PC-9 (cell line): ENCODE data around the gene AIF1L. TPM values are rescaled to one million over a fixed set of nuclear protein-coding genes. Genes with fewer than 3 reads are reported as not detected.

Source experiments
- BruUV-seq: library from RNA; stranded (reverse); fragments of 400-500 nt; replicated peaks from 2 replicates; lab custom pipeline; 2021; lab: Mats Ljungman, UMichigan
- CTCF ChIA-PET: fragments of 300-600 bp; sonication (Branson Sonifier 250); formaldehyde crosslinking; loops from one replicate; lab custom pipeline; 2022; ENCODE audit warnings: antibody characterized with exemption; lab: Charles Lee
- POLR2A ChIA-PET: fragments of 300-600 bp; sonication (Branson Sonifier 250); formaldehyde crosslinking; loops from one replicate; lab custom pipeline; 2022; ENCODE audit warnings: antibody characterized with exemption; ENCODE audit not compliant: unreplicated experiment; lab: Charles Lee
- DNase-seq, 2 experiments: peaks; one replicate each; pipeline versions ENCODE4 v3.0.0 to v3.0.0-alpha.2; 2015 to 2022; ENCODE audit warnings: mixed read lengths in 1 of 2
- H2AFZ ChIP-seq: fragments of 200-600 bp; sonication (generic); 2 replicates; pipeline ENCODE4 v1.8.1; 2017; ENCODE audit warnings: antibody characterized with exemption
- H3F3A ChIP-seq: fragments of 200-600 bp; sonication (generic); 2 replicates; pipeline ENCODE4 v1.8.1; 2017; ENCODE audit warnings: antibody characterized with exemption, mild to moderate bottlenecking, low read depth; ENCODE audit not compliant: insufficient read depth
- H3K27ac ChIP-seq: fragments of 200-600 bp; sonication (generic); 2 replicates; pipeline ENCODE4 v1.6.1; 2016; ENCODE audit warnings: mixed run types
- H3K27me3 ChIP-seq: fragments of 200-600 bp; sonication (generic); 2 replicates; pipeline ENCODE4 v1.6.1; 2016; ENCODE audit warnings: low read depth, mixed run types; ENCODE audit not compliant: insufficient read depth
- H3K36me3 ChIP-seq: fragments of 200-600 bp; sonication (generic); 2 replicates; pipeline ENCODE4 v1.6.1; 2016; ENCODE audit warnings: low read depth, mixed run types
- H3K4me1 ChIP-seq: fragments of 200-600 bp; sonication (generic); replicated peaks from 2 replicates; pipeline ENCODE4 v1.6.1; 2016; ENCODE audit warnings: mixed run types; ENCODE audit not compliant: insufficient read depth
- H3K4me2 ChIP-seq: fragments of 200-600 bp; sonication (generic); 2 replicates; pipeline ENCODE4 v1.6.1; 2017; ENCODE audit warnings: mixed run types
- H3K4me3 ChIP-seq: fragments of 200-600 bp; sonication (generic); 2 replicates; pipeline ENCODE4 v1.6.1; 2016; ENCODE audit warnings: mixed run types
- H3K79me2 ChIP-seq: fragments of 200-600 bp; sonication (generic); 2 replicates; pipeline ENCODE4 v1.6.1; 2017; ENCODE audit warnings: low read depth, mixed run types
- H3K9me2 ChIP-seq: fragments of 200-600 bp; sonication (generic); 2 replicates; pipeline ENCODE4 v1.8.1; 2017; ENCODE audit warnings: mild to moderate bottlenecking; ENCODE audit not compliant: insufficient read depth
- H3K9me3 ChIP-seq: fragments of 200-600 bp; sonication (generic); 2 replicates; pipeline ENCODE4 v1.8.1; 2016; ENCODE audit warnings: low read depth; ENCODE audit not compliant: insufficient read depth
- H4K20me1 ChIP-seq: fragments of 200-600 bp; sonication (generic); 2 replicates; pipeline ENCODE4 v1.8.1; 2017; ENCODE audit not compliant: insufficient read depth
- CTCF ChIP-seq: fragments of 200-600 bp; sonication (generic); conservative IDR thresholded peaks from 2 replicates; pipeline ENCODE4 v1.6.1; 2017; ENCODE audit warnings: mixed run types, antibody characterized with exemption, mild to moderate bottlenecking, moderate library complexity
- EZH2 ChIP-seq: fragments of 200-600 bp; sonication (generic); IDR thresholded peaks from 2 replicates; pipeline ENCODE4 v1.8.0; 2017; ENCODE audit warnings: antibody characterized with exemption, low read depth
- intact Hi-C: fragments of 100-400 bp; cut with micrococcal nuclease; formaldehyde crosslinking; loops from one replicate; pipeline ENCODE4 v1.10.0; 2022; ENCODE audit not compliant: unreplicated experiment
- total RNA-seq: library from RNA; stranded (reverse); gene quantifications from 2 replicates; pipeline ENCODE4 v1.2.3, GENCODE V29; 2021

AIF1L gene
- total RNA-seq, 1 experiment from 2014 or later = 87.3 TPM

- no peaks in the 10 kb centered on the region for H3F3A ChIP-seq
- no peak for DNase-seq
- intact Hi-C loops = no loop called here
- H3K9me2 ChIP-seq = no peaks in the 10 kb centered on the region
- no peaks in the 10 kb centered on the region for H3K9me3 ChIP-seq
- H3K4me1 ChIP-seq = no peaks in the 10 kb centered on the region
- no peak overlapping the region for H2AFZ ChIP-seq
- H4K20me1 ChIP-seq = peaks cover 32% of the 10 kb centered on the region
- H3K27me3 ChIP-seq = no peaks in the 10 kb centered on the region
- H3K79me2 ChIP-seq = no peaks in the 10 kb centered on the region
- no peak overlapping the region for H3K4me3 ChIP-seq
- H3K36me3 ChIP-seq = 0 out of 2 replicates have a peak, but pooled peaks cover 12% of the 10 kb centered on the region
- no peak overlapping the region for H3K4me2 ChIP-seq
- BruUV-seq = no TSS peak
- POLR2A ChIA-PET = no interaction called here
- CTCF ChIA-PET = interaction anchor here (0.7 kb wide), 1 partner anchor 9 kb away, joined by 5 read pairs; no protein-coding TSS in a partner anchor
- H3K27ac ChIP-seq = no peak overlapping the region
- TF ChIP-seq CTCF (no peak), EZH2 (no peak)
Measured at GRCh38 chr9:131169563-131170240, 73.4 kb downstream of the AIF1L start.

Other genes starting within 250 kb of the AIF1L start
- not detected in 2 replicates for gene QRFP, start 199.7 kb upstream of the AIF1L start, total RNA-seq
- 2.7 and 4.1 TPM in 2 replicates for gene FIBCD1, start 157.3 kb upstream of the AIF1L start, total RNA-seq
- gene LAMC3, start 87.4 kb upstream of the AIF1L start, total RNA-seq = 0.38 and 0.41 TPM in 2 replicates
- gene NUP214, start 29.1 kb downstream of the AIF1L start, total RNA-seq = 49.6 and 59.0 TPM in 2 replicates
- 1.3 and 1.6 TPM in 2 replicates for gene FAM78A, start 180.0 kb downstream of the AIF1L start, total RNA-seq
- gene PLPP7, start 193.2 kb downstream of the AIF1L start, total RNA-seq = not detected in 2 replicates